LHCN-M2 (cell line): Measurements from ENCODE around the gene PDLIM5. TPM values are rescaled to one million over a fixed set of nuclear protein-coding genes. Genes with fewer than 3 reads are reported as not detected.
"Not testable (repeated sequence)": the region's sequence is repeated elsewhere in the genome, so short reads cannot be mapped to it uniquely, and the experiment has no call there.

Source experiments
- DNase-seq: peaks from one replicate; pipeline ENCODE4 v3.0.0-alpha.2; 2012; ENCODE audit warnings: low read depth
- polyA plus RNA-seq: library from polyadenylated mRNA; unstranded; fragments of >200 nt; gene quantifications from one replicate; pipeline ENCODE4 v1.2.1, GENCODE V29; 2012; ENCODE audit warnings: missing spikeins
- total RNA-seq: library from RNA; depleted of rRNA; stranded (reverse); fragments of >200 nt; gene quantifications from 2 replicates; pipeline ENCODE4 v1.2.3, GENCODE V29; 2014; rRNA removed

Gene PDLIM5, protein sequence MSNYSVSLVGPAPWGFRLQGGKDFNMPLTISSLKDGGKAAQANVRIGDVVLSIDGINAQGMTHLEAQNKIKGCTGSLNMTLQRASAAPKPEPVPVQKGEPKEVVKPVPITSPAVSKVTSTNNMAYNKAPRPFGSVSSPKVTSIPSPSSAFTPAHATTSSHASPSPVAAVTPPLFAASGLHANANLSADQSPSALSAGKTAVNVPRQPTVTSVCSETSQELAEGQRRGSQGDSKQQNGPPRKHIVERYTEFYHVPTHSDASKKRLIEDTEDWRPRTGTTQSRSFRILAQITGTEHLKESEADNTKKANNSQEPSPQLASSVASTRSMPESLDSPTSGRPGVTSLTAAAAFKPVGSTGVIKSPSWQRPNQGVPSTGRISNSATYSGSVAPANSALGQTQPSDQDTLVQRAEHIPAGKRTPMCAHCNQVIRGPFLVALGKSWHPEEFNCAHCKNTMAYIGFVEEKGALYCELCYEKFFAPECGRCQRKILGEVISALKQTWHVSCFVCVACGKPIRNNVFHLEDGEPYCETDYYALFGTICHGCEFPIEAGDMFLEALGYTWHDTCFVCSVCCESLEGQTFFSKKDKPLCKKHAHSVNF
- total RNA-seq: 63.6 and 73.1 TPM in 2 replicates
- 40.1 TPM for polyA plus RNA-seq

DNA sequence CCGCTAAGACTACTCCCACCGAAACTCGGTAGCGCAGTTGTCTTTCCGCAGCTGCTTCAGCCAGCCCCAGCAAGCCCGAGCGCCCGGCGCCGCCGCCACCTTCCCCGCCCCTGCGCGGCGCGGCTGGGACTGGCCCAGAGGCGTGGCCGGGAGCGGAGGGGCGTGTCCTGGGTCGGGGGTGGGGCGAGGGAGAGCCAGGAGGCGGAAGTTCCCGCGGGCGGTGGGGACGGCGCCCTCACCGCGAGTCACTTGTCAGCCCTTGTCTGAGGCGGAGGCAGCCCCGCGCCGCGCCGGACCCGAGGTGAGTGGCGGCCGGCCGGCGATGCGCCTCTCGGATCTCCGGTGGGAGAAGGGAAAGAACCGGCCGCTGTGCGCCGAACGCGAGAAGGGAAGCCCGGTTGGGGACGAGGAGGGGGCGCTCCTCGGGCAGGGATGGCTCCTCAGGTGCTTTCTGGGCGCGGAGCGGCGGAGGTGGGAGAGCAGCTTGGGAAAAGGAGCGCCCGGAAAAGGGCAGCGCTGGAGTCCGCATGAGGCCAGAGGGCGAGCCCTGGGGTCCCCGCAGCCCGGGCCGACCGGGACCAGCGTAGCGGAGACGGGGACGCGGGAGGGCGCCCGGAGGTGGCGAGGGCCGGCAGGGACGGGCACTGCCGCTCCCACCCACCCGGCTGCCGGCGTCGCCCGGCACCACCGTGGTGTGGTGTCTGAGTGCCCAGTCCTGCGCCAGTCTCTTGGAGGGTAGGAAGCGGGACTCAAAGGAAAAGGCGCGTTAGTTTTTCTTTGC is at the start of gene PDLIM5:
PDLIM5 (plus strand) TSS at position 248 of the 781 bp plus-strand sequence. CDS start 3,347 bp downstream, outside the sequence.
- peak; percentile 90 for DNase-seq

DNA sequence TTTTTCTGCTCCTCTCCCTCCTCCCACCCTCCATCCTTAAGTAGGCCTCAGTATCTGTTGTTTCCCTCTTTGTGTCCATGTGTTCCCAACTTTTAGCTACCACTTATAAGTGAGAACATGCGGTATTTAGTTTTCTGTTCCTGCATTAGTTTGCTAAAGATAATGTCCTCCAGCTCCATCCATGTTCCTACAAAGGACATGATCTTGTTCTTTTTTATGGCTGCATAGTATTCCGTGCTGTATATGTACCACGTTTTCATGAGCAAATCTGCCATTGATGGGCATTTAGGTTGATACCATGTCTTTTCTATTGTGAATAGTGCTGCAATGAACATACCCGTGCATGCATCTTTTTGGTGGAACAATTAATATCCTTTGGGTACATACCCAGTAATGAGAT is 49.3 kb upstream of the PDLIM5 start:
- not testable (repeated sequence) for DNase-seq

DNA sequence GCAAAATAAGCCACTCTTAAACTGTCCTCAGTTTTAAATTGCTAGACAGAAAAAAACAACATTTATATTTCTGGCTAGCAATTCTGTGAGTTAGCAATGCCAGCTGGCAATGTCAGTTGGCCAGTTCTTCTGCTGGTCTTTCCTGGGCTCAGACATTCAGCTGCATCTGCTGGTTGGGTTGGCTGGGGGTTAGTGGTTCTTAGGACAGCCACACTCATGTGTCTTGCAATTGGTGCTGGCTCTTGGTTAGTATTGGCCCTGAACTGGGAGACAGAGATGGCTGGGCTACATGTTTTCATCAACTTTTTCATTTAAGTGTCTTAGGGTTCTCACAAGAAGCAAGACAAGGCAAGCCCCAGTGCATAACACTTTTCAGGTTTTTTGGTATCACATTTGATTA is 48.0 kb upstream of the PDLIM5 start:
- DNase-seq: no peak

DNA sequence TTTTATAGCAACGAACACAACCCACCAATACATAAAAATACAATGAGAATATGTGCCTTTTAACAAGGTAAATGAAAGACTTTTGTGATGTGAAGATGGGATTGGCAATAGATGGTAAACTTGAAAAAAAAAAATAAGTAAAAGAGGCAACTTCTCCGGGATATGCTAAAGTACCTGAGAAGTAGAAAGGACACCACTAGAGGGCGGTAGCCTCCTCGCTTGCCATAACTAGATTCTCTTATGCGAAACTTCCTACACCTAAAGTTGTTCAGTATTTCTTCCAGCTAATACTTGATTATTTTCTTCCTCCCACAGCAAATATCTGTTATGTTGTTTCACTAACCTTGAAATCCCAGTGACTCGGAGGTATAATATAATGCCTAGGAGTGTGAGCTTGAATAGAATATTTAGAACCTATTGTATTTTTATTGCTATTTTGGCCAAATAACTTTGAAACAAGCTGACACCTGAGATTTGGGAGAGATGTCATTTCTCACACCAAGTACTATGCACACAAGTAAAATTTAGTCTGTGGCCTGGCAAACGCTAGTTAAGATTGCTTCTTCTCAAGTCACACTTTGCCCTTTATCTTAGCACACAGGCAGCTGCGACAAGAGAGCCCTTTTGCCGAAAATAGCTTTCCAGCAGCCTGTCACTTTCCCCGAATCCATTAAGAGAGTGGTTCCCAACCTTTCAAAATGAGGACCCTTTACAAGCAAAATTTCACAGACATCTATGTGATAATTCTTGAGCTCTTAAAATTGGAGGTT is 44.9 kb upstream of the PDLIM5 start:
- DNase-seq: peak; percentile 77

DNA sequence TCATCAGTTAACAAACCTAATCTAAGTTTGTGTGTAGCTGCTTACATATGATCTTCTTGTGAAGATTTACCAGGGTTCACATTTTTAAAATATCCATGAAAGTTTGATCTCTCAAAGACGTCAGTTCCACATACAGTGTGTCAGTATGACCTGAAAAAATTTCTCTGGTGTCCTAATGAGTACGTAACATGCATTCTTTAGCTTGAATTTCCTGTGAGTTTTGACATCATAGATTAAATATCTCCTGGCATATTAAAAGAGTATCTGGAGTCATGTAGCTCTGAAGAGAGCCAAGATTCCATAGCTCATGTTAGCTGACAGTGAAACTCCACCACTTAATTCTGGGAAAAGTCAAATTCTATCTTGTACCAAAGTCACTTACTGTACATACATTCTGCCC is 43.9 kb upstream of the PDLIM5 start:
- DNase-seq: no peak

DNA sequence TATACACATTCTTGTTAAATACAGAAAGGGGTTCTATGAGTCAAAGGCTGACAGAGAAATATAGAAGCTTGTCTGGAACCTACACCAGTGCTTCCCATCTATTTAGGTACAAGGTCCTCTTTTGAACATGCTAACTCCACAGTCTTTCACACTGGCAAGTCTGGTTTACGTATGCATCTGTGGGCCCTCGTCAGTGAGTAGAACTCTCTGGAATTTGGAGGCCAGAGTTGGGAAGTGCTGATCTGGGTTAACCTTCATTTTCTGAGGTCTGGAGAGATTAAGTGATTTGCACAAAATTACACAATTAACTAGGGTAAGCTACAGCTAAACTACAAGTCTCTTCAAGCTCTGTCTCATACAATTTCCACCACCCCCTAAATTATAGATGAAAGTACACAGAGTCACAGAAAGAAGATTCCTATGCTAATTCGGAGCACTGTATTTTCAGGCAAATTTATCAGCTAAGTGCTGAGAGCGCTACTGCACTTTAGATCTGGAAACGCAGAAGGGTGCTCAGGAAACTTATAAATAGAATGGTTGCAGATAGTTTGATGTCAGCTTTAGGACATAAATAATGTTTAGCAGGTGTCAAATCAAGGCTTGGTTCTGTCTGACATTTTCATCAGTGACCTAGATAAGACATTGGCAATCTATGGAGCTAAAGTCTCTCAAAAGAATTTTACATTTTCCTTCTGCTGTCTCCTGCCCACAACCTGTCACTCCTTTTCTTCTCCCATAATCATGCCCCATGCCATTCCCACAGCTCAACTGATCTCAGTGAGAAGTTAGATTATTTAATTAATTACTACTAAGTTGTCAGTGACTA is 43.0 kb upstream of the PDLIM5 start:
- DNase-seq: peak; percentile 59

DNA sequence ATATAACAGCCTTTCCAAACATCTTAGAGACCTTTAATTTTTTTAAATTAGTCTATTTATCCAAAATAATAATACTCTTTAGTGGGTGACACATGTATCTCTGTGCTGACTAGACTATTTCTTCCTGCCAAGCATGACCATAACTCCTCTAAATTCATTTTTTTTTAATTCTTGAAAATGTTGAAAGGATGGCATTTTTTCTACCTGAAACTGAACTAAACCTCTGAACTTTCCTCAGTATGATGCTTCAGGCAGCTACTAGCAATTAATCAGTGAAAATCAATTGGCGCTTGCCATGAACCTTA is 42.4 kb upstream of the PDLIM5 start:
- DNase-seq: no peak

DNA sequence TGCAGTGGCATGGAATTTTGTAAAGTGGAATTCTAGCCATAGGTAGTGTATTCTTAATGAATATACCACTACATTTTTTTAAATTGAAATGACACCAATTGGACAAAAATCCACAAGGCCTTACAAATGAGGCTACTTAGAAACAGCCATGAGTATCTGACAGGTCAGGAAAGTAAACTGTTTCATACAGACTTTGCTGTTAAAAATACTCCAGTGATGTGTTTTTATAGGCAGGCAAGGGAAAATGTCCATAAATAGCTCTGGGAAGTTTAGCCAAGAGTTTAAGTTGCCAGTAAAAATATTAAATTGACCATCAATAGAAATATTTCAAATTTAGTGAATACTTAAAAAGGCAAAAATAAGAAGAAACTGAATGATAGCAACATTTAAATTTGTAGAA is 41.8 kb upstream of the PDLIM5 start:
- no peak for DNase-seq

DNA sequence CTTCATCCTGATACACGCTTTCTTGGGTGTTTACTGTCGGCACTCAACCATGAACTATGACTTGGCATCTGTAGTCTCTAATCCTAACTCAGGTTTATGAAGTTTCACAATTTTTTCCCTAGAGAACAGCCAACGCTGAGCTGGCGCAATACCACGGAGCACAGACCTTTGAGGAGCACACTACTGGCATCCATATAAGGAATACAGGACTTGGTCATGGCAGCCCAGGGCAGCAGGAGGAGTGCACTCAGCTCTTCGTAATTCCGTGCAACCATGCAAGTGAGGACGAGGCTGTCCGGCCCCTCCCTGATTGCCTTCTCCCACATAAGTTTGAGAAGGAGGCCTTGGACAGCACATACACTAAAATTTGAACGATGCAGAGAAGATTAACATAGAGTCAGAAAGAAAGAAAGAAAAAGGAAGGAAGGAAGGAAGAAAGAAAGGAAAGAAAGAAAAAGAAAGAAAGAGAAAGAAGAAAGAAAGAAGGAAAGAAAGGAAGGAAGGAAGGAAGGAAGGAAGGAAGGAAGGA is 41.0 kb upstream of the PDLIM5 start:
- peak; percentile 97 for DNase-seq

DNA sequence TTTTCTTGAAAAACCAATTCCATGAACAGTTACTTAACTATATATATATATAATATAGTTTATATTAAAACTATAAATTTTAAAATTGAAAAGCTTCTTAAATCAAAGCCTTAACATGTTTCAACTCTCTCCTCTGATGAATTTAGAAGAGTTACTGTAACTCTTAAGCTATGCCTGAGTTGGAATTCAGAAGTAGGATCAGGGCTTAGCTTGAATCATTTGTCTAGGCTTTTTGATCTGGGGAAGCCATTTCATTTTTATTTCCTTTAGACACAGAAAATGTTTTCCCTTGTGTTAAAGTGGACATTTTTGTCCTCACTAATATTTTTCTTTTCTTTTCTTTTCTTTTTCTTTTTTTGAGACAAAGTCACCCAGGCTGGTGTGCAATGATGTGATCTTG is 40.4 kb upstream of the PDLIM5 start:
- no peak for DNase-seq

DNA sequence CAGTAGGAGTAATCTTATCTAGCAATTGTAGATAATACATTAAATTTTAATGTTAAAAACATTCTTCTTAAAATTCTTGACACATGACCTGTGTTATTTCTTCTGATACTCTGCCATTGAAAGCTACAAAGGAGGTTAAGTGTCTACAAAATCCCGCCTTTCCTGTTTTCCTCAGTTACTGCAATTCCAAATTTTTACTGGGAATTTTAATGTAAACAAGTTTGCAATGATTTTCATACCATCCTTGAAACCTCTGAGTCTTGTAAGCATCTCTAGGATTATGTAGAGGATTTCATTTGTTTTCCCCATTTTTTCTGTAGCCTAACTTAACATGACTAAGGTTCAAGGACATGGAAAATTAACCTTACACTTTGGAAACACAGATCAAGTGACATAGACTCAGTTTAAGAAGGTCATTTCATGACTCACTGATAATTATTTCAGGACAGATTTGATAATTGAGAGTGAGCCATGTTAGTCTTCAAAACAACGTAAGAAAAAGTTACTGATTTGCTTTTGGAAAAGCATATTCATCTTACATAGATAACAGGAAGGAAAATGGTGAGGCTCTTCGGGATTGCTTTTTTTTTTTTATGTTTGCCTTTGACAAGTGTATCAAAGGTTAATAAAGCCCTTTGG is 39.6 kb upstream of the PDLIM5 start:
- DNase-seq: no peak

DNA sequence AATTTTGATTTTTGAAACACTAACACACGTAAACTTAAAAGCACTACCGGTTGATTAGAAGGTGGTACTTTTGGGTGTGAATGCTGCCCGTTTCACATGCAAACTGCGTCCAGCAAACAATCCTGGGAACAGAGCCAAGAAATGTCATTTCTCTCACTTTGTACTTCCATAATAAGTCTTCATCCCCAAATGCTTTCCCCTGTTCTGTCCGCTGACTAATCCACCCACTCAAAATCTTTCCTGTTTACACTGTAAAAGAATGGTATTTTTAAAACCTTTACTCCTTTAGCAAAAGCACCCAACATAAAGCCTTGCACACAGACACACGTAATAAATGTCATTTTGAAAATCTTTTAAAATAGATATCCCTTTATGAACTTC is 39.1 kb upstream of the PDLIM5 start:
- DNase-seq: peak; percentile 81

DNA sequence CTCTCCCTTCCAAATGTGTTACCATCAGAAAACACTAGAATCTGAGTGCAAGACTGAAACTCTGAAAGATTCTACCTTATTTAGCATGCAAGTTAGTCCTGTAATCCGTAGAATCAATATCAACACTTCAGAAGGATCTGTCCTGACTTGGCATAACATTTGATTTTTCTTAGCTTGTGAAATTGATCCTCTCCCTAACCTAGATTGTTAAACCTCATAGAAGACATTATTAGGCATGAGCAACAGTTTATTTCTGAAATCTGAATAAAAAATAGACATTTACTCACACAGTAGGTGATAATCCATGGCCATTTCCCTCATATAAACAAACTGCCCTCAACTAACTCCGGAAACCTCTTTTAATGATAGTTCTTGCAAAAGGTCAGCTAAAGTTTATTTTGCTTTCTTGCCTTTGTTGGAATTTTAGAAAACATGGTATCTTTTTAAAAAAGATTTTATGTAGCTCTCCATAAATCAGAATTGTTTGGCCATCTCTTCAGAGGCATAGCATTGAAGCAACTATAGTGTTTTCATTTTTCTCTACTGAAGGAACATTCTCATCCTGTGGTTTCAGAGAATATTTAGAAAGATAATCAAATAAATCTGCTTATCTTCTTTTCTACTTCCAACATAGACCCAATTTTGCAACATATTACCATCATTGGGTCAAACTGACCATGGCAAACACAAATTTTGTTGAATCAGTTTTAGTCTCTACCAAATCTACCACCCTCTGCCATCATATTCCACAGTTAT is 38.5 kb upstream of the PDLIM5 start:
- no peak for DNase-seq

DNA sequence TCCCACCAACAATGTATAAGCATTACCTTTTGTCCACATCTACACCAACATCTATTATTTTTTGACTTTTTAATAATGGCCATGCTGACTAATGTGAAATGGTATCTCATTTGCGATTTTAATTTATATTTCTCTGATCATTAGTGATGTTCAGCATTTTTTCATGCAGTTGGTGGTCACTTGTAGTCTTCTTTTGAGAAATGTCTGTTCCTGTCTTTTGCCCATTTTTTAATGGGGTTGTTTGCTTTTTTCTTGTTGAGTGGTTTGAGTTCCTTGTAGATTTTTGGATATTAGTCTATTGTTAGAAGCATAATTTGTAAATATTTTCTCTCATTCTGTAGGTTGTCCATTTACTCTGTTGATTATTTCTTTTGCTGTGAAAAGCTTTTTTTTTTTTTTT is 36.8 kb upstream of the PDLIM5 start:
- no peak for DNase-seq

DNA sequence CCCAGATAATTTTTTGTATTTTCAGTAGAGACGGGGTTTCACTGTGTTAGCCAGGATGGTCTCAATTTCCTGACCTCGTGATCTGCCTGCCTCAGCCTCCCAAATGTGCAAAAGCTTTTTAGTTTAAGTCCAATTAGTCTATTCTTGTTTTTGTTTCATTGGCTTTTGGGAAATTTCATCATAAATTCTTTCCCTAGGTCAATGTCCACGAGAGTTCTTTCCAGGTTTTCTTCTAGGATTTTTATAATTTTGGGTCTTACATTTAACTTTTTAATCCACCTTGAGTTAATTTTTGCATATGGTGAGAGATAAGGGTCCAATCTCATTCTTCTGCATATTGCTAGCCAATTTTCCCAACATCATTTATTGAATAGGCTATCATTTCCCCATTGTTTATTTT is 36.3 kb upstream of the PDLIM5 start:
- no peak for DNase-seq

DNA sequence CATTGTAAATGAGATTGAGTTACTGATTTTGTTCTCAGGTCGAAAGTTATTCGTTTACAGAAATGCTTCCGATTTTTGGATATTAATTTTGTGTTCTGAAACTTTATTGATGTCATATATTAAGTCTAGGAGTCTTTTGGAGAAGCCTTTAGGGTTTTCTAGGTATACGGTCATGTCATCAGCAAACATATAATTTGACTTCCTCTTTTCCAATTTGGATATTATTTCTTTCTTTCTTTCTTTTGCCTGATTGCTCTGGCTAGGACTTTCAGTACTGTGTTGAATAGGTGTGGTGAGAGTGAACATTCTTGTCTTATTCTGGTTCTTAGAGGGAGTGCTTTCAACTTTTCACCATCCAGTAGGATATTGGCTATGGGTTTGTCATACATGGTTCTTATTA is 35.4 kb upstream of the PDLIM5 start:
- no peak for DNase-seq

DNA sequence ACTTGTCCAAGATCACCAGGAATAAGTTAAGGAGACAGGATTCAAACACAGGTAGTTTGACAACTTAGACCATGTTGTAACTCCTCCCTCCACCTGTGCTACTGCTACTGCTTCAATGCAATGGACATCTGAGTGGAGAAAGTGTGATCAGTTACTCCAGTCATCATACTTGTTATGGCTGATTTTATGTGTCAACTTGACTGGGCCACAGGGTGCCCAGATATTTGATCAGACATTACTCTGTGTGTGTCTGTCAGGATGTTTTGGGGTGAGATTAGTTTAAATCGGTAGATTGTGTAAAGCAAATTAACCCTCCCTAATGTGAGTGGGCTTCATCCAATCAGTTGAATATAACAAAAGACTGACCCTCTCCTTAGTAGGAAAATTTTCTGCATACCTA is 34.8 kb upstream of the PDLIM5 start:
- DNase-seq: no peak

DNA sequence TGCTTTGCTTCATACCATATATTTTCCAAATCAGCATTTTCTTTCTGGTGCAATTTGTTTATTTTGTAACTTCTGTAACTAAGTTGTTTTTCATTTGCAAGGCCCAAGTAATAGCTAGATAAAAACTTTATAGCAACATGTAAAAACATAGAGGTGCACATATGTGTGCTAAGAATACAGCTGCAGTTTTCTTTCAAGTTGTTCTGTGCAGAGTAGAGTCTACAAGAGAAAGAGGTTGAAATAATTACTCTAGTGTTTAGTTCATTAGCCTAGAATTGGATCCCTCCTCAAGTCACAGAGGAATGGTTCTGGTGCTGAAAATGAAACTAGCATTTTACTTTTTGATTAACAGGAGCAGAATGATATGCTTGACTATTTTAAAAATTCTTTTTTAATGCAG is 32.2 kb upstream of the PDLIM5 start:
- DNase-seq: no peak

DNA sequence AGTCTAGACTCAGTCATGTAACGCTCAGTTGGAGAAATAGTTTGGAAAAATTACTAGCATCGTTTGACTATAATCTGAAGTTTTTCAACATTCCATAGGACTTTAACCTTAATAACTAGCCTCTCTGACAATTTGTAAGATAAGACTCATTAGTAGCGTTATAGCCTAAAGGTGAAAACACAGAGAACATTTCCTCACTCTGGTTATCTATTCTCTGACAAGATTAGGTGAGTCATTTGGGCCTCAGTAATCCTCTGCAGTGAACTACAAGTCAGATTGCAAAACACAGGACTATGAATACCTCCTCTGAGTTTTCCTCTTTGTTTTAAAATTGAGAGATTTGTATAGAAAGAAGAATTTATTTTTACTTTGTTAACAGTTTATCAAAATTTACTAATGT is 31.8 kb upstream of the PDLIM5 start:
- peak; percentile 48 for DNase-seq

DNA sequence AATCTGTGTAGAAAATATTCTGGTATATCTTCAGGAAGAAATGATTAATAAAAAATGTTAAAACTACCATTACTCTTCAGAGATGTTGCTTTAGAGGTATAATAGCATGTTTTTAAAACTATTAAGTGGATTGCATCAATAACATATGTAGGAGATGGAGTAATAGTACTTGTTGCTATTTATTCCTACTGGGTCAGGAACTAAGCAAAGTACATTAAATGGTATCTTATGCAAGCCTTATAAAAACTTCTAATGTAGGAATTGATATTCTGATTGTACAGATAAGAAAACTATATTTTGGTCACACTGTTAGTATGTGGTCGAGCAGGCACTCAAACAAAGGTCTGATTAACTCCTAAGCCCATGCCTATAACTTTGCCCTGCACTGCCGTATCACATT is 31.4 kb upstream of the PDLIM5 start:
- DNase-seq: no peak
